Neural crest cell (in vitro differentiated cells): Measurements from ENCODE around the gene ATF3. TPM values are rescaled to one million over a fixed set of nuclear protein-coding genes. Genes with fewer than 3 reads are reported as not detected.

Experiments
- DNase-seq: peaks from one replicate; pipeline ENCODE4 v3.0.0; 2021; ENCODE audit warnings: low read depth, mixed read lengths, low spot score
- H3K27ac Mint-ChIP-seq: one replicate; pipeline ENCODE4 v1.8.0; 2021; ENCODE audit warnings: mild to moderate bottlenecking, mixed read lengths; ENCODE audit not compliant: unreplicated experiment
- H3K27me3 Mint-ChIP-seq: 2 replicates; pipeline ENCODE4 v1.8.0; 2021; ENCODE audit warnings: low read depth, mild to moderate bottlenecking, mixed read lengths
- H3K36me3 Mint-ChIP-seq: 2 replicates; pipeline ENCODE4 v1.8.0; 2021; ENCODE audit warnings: low read depth, mild to moderate bottlenecking, mixed read lengths
- H3K4me1 Mint-ChIP-seq: 2 replicates; pipeline ENCODE4 v1.8.0; 2021; ENCODE audit warnings: mixed read lengths
- H3K4me3 Mint-ChIP-seq: one replicate; pipeline ENCODE4 v1.8.0; 2021; ENCODE audit warnings: mild to moderate bottlenecking, mixed read lengths
- H3K9me3 Mint-ChIP-seq: 2 replicates; pipeline ENCODE4 v1.8.0; 2021; ENCODE audit warnings: mixed read lengths
- total RNA-seq: library from RNA; stranded (reverse); gene quantifications from 2 replicates; pipeline ENCODE4 v1.2.1, GENCODE V29; 2021
- TF ChIP-seq, protein P1 (sequence below): fragments of 200-600 bp; sonication (generic); conservative IDR thresholded peaks from 2 replicates; pipeline ENCODE4 v1.5.0; 2021; ENCODE audit warnings: antibody characterized with exemption, mild to moderate bottlenecking

Gene ATF3
- total RNA-seq, 1 donor from 2014 or later = 10.3 TPM

GRCh38 chr1:212587016-212587887, 21.3 kb upstream of the ATF3 start:
- TF ChIP-seq, protein P1, sequence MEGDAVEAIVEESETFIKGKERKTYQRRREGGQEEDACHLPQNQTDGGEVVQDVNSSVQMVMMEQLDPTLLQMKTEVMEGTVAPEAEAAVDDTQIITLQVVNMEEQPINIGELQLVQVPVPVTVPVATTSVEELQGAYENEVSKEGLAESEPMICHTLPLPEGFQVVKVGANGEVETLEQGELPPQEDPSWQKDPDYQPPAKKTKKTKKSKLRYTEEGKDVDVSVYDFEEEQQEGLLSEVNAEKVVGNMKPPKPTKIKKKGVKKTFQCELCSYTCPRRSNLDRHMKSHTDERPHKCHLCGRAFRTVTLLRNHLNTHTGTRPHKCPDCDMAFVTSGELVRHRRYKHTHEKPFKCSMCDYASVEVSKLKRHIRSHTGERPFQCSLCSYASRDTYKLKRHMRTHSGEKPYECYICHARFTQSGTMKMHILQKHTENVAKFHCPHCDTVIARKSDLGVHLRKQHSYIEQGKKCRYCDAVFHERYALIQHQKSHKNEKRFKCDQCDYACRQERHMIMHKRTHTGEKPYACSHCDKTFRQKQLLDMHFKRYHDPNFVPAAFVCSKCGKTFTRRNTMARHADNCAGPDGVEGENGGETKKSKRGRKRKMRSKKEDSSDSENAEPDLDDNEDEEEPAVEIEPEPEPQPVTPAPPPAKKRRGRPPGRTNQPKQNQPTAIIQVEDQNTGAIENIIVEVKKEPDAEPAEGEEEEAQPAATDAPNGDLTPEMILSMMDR = no peak
- Mint-ChIP-seq H3K9me3 (no peaks in the 10 kb centered on the region), H3K4me1 (peaks cover 7% of the 10 kb centered on the region), H3K4me3 (no peak overlapping the region), H3K27ac (no peak overlapping the region), H3K27me3 (peaks cover 6% of the 10 kb centered on the region), H3K36me3 (no peaks in the 10 kb centered on the region)
- no peak for DNase-seq

DNA sequence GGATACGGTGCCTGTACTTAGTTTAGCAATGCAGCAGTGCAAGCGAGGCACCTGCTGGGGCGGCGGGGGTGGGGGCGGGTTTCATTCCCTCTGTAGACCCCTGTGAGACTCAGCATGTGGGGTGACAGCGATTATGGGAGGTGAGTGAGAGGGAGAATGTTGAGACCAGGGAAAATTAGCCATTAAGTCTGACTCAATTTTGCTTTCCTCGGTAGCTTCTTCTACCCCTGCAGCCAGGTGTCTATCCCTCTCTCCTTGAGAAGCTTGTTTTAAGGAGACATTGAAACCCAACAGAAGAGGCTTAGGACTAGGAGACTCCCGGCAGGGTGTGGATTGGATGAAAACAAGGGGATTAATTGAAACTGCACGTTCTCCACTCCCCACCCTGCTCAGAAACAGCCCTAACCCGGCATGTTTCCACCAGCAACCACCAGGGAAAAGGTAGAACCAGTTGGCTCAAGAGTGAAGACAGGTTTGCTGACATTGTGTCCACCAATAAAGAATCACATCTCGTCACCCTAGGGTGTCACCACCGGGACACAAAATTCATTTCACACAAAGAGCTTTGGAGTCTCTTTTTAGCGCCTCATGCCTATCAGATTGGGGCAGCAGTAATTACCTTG, 20.6 kb upstream of the ATF3 start:
- Mint-ChIP-seq H3K4me3 (no peak overlapping the region), H3K9me3 (no peaks in the 10 kb centered on the region), H3K27me3 (peaks cover 6% of the 10 kb centered on the region), H3K4me1 (peaks cover 7% of the 10 kb centered on the region), H3K27ac (no peak overlapping the region), H3K36me3 (no peaks in the 10 kb centered on the region)
- TF ChIP-seq, protein P1 = peak; percentile 18
- DNase-seq = no peak

- H3K4me1 Mint-ChIP-seq = peaks cover 7% of the 10 kb centered on the region
- DNase-seq = no peak
- H3K9me3 Mint-ChIP-seq = no peaks in the 10 kb centered on the region
- H3K27me3 Mint-ChIP-seq = peaks cover 6% of the 10 kb centered on the region
- no peak overlapping the region for H3K27ac Mint-ChIP-seq
- no peaks in the 10 kb centered on the region for H3K36me3 Mint-ChIP-seq
- no peak overlapping the region for H3K4me3 Mint-ChIP-seq
- TF ChIP-seq, protein P1 = no peak
Measured at GRCh38 chr1:212589446-212589845, 19.1 kb upstream of the ATF3 start.

GRCh38 chr1:212591922-212592321, 16.6 kb upstream of the ATF3 start:
- DNase-seq = no peak
- Mint-ChIP-seq H3K4me3 (no peak overlapping the region), H3K27ac (no peak overlapping the region), H3K4me1 (peaks cover 26% of the 10 kb centered on the region), H3K27me3 (peaks cover 6% of the 10 kb centered on the region), H3K9me3 (no peaks in the 10 kb centered on the region), H3K36me3 (no peaks in the 10 kb centered on the region)
- TF ChIP-seq, protein P1 = no peak

GRCh38 chr1:212593821-212594251, 14.7 kb upstream of the ATF3 start:
- no peak overlapping the region for H3K4me3 Mint-ChIP-seq
- TF ChIP-seq, protein P1 = no peak
- no peaks in the 10 kb centered on the region for H3K36me3 Mint-ChIP-seq
- peaks cover 26% of the 10 kb centered on the region for H3K4me1 Mint-ChIP-seq
- H3K9me3 Mint-ChIP-seq = no peaks in the 10 kb centered on the region
- H3K27me3 Mint-ChIP-seq = peaks cover 9% of the 10 kb centered on the region
- H3K27ac Mint-ChIP-seq = no peak overlapping the region
- no peak for DNase-seq
